GM23248 (cell line): ENCODE data around the gene CFAP99.

Experiments used
- EZH2 ChIP-seq: fragments of 200-600 bp; sonication (generic); IDR thresholded peaks from 2 replicates; pipeline ENCODE4 v1.6.1; 2018; ENCODE audit warnings: antibody characterized with exemption, mild to moderate bottlenecking; ENCODE audit not compliant: insufficient read depth, poor library complexity, severe bottlenecking
- EZH2phosphoT487 ChIP-seq: fragments of 200-600 bp; sonication (generic); IDR thresholded peaks from 2 replicates; pipeline ENCODE4 v1.6.1; 2018; ENCODE audit warnings: antibody characterized with exemption, moderate library complexity, mild to moderate bottlenecking, low read depth; ENCODE audit not compliant: insufficient read depth

- TF ChIP-seq EZH2 (no peak), EZH2phosphoT487 (no peak)
Measured at GRCh38 chr4:2425386-2426068, 6.8 kb downstream of the CFAP99 start.
